HEK293T (cell line): ENCODE measurements around the gene MFSD11.
"Not testable (repeated sequence)": the region's sequence is repeated elsewhere in the genome, so short reads cannot be mapped to it uniquely, and the experiment has no call there.

ENCODE experiments used
- CTCF ChIA-PET: fragments of 350-600 bp; formaldehyde crosslinking; extraction: SDS; loops from one replicate; lab custom pipeline; 2021; ENCODE audit warnings: antibody characterized with exemption, inconsistent platforms; lab: Yijun Ruan, JAX
- POLR2A ChIA-PET: fragments of 350-600 bp; formaldehyde crosslinking; extraction: SDS; loops from one replicate; lab custom pipeline; 2020; ENCODE audit warnings: antibody characterized with exemption, inconsistent platforms; lab: Yijun Ruan, JAX
- DNase-seq: peaks from one replicate; pipeline ENCODE4 v3.0.0; 2012; ENCODE audit warnings: mixed read lengths; ENCODE audit errors: extremely low spot score
- ARNT ChIP-seq: fragments of 450-650 bp; IDR thresholded peaks from 2 replicates; pipeline ENCODE4 v1.6.1; 2017; ENCODE audit warnings: mild to moderate bottlenecking
- BHLHE40 ChIP-seq: fragments of 450-650 bp; IDR thresholded peaks from 2 replicates; pipeline ENCODE4 v1.6.1; 2016; ENCODE audit warnings: mild to moderate bottlenecking, moderate library complexity, borderline replicate concordance
- CTBP1 ChIP-seq: fragments of 450-650 bp; IDR thresholded peaks from 2 replicates; pipeline ENCODE4 v1.6.1; 2016; ENCODE audit warnings: borderline replicate concordance
- ELF4 ChIP-seq: fragments of 450-650 bp; IDR thresholded peaks from 2 replicates; pipeline ENCODE4 v1.6.1; 2017; ENCODE audit warnings: antibody characterized with exemption
- FOXA1 ChIP-seq: fragments of 450-650 bp; IDR thresholded peaks from 2 replicates; pipeline ENCODE4 v1.6.1; 2016; ENCODE audit warnings: mild to moderate bottlenecking
- FOXK2 ChIP-seq: fragments of 450-650 bp; IDR thresholded peaks from 2 replicates; pipeline ENCODE4 v1.6.1; 2016; ENCODE audit warnings: mild to moderate bottlenecking
- FOXM1 ChIP-seq: fragments of 450-650 bp; IDR thresholded peaks from 2 replicates; pipeline ENCODE4 v1.6.1; 2017; ENCODE audit warnings: mild to moderate bottlenecking, borderline replicate concordance
- HDGF ChIP-seq: fragments of 450-650 bp; IDR thresholded peaks from 2 replicates; pipeline ENCODE4 v1.6.1; 2017; ENCODE audit warnings: antibody characterized with exemption, borderline replicate concordance
- L3MBTL2 ChIP-seq: fragments of 450-650 bp; conservative IDR thresholded peaks from 2 replicates; pipeline ENCODE4 v1.6.1; 2016; ENCODE audit warnings: mild to moderate bottlenecking
- LEF1 ChIP-seq: fragments of 450-650 bp; IDR thresholded peaks from 2 replicates; pipeline ENCODE4 v1.6.1; 2017; ENCODE audit warnings: mild to moderate bottlenecking, borderline replicate concordance
- NFRKB ChIP-seq: fragments of 450-650 bp; IDR thresholded peaks from 2 replicates; pipeline ENCODE4 v1.6.1; 2016; ENCODE audit warnings: mild to moderate bottlenecking, moderate library complexity
- PKNOX1 ChIP-seq: fragments of 450-650 bp; IDR thresholded peaks from 2 replicates; pipeline ENCODE4 v1.6.1; 2016
- SP1 ChIP-seq: fragments of 450-650 bp; IDR thresholded peaks from 2 replicates; pipeline ENCODE4 v1.6.1; 2017
- SUZ12 ChIP-seq: fragments of 450-650 bp; IDR thresholded peaks from 2 replicates; pipeline ENCODE4 v1.6.1; 2016; ENCODE audit warnings: mild to moderate bottlenecking
- TARDBP ChIP-seq: fragments of 450-650 bp; IDR thresholded peaks from 2 replicates; pipeline ENCODE4 v1.6.1; 2016
- ZNF384 ChIP-seq: fragments of 450-650 bp; IDR thresholded peaks from 2 replicates; pipeline ENCODE4 v1.6.1; 2016

MFSD11 gene

GRCh38 chr17:76791053-76791980, 53.4 kb downstream of the MFSD11 start:
- DNase-seq, result no peak
- ChIA-PET POLR2A (no interaction called here), CTCF (interaction anchor here (0.6 to 1.2 kb wide), 2 partner anchors 10 to 574 kb away, joined by 3 to 4 read pairs; no protein-coding TSS in a partner anchor)
- TF ChIP-seq BHLHE40 (no peak), SP1 (no peak), FOXM1 (no peak), ARNT (no peak)

- CTCF ChIA-PET, result interaction anchor here (1.2 kb wide), 1 partner anchor 11 kb away, joined by 4 read pairs; no protein-coding TSS in a partner anchor
- DNase-seq, result no peak
- TF ChIP-seq FOXA1 (no peak), SP1 (no peak), NFRKB (no peak), SUZ12 (no peak), ELF4 (no peak), HDGF (no peak), TARDBP (no peak), ARNT (no peak), FOXM1 (no peak), L3MBTL2 (no peak), PKNOX1 (no peak), CTBP1 (no peak), BHLHE40 (no peak)
- POLR2A ChIA-PET, result no interaction called here
These were observed 54.4 kb downstream of the MFSD11 start for GRCh38 chr17:76792348-76792747.

- no peak for TF ChIP-seq FOXM1
- no peak for TF ChIP-seq TARDBP
- POLR2A ChIA-PET, result no interaction called here
- CTCF ChIA-PET, result no interaction called here
- DNase-seq, result peak; percentile 61
These were observed 55.9 kb downstream of the MFSD11 start for GRCh38 chr17:76793775-76794174.

GRCh38 chr17:76796081-76796480, 58.2 kb downstream of the MFSD11 start:
- ChIA-PET POLR2A (no interaction called here), CTCF (no interaction called here)
- no peak for DNase-seq
- TF ChIP-seq TARDBP (no peak), LEF1 (no peak)

GRCh38 chr17:76797241-76797840, 59.4 kb downstream of the MFSD11 start:
- ChIA-PET CTCF (interaction anchor here (0.6 kb wide), 1 partner anchor 259 kb away, joined by 4 read pairs; no protein-coding TSS in a partner anchor), POLR2A (interaction anchor here (0.9 kb wide), 1 partner anchor 60 kb away, joined by 3 read pairs; the partner anchor contains the start of gene MFSD11)
- TF ChIP-seq ELF4 (no peak), FOXK2 (no peak), SUZ12 (no peak), FOXM1 (no peak), TARDBP (no peak)
- DNase-seq, result no peak

- TF ChIP-seq PKNOX1, result no peak
- no peak for TF ChIP-seq TARDBP
- DNase-seq, result no peak
- ChIA-PET POLR2A (no interaction called here), CTCF (no interaction called here)
These were observed 63.8 kb downstream of the MFSD11 start for GRCh38 chr17:76801706-76802105.

GRCh38 chr17:76805319-76805718, 67.4 kb downstream of the MFSD11 start:
- TF ChIP-seq NFRKB (no peak), HDGF (no peak), TARDBP (no peak), SUZ12 (no peak), L3MBTL2 (no peak), ZNF384 (no peak)
- no peak for DNase-seq
- CTCF ChIA-PET, result no interaction called here
- POLR2A ChIA-PET, result interaction anchor here (0.7 kb wide), 1 partner anchor 251 kb away, joined by 3 read pairs; no protein-coding TSS in a partner anchor

GRCh38 chr17:76806151-76806550, 68.2 kb downstream of the MFSD11 start:
- DNase-seq, POLR2A ChIA-PET, CTCF ChIA-PET: not testable (repeated sequence)

- POLR2A ChIA-PET, DNase-seq, CTCF ChIA-PET: not testable (repeated sequence)
These were observed 68.8 kb downstream of the MFSD11 start for GRCh38 chr17:76806767-76807166.
